ENCODE data around the gene GFI1B. TPM values are rescaled to one million over a fixed set of nuclear protein-coding genes. Genes with fewer than 3 reads are reported as not detected.
A peak's percentile ranks its signal among the peaks of the same experiment; 100 is the strongest.

Gene GFI1B
- total RNA-seq, 1 donor: under 0.01 TPM

GRCh38 chr9:132969783-132970182, 8.7 kb upstream of the GFI1B start:
- DNase-seq (ENCODE audit: low read depth): no peak
- no peak for TF ChIP-seq CTCF (IDR thresholded peaks at IDR 0.05; ENCODE audit: insufficient read depth, low read depth, low read length)
- H3K4me3 ChIP-seq (ENCODE audit: low read depth, low read length): no peak overlapping the region

- TF ChIP-seq CTCF (IDR thresholded peaks at IDR 0.05; ENCODE audit: insufficient read depth, low read depth, low read length): no peak
- H3K4me3 ChIP-seq (ENCODE audit: low read depth, low read length): no peak overlapping the region
- DNase-seq (ENCODE audit: low read depth): no peak
Observed at GRCh38 chr9:132970324-132971062, 8.0 kb upstream of the GFI1B start.

- TF ChIP-seq CTCF (IDR thresholded peaks at IDR 0.05; ENCODE audit: insufficient read depth, low read depth, low read length): no peak
- no peak for DNase-seq (ENCODE audit: low read depth)
- no peak overlapping the region for H3K4me3 ChIP-seq (ENCODE audit: low read depth, low read length)
Observed at GRCh38 chr9:132973166-132973565, 5.3 kb upstream of the GFI1B start.

- peak; percentile 16 for DNase-seq (ENCODE audit: low read depth)
- no peak overlapping the region for H3K4me3 ChIP-seq (ENCODE audit: low read depth, low read length)
- no peak for TF ChIP-seq CTCF (IDR thresholded peaks at IDR 0.05; ENCODE audit: insufficient read depth, low read depth, low read length)
Observed at GRCh38 chr9:132973713-132974112, 4.8 kb upstream of the GFI1B start.

- TF ChIP-seq CTCF (IDR thresholded peaks at IDR 0.05; ENCODE audit: insufficient read depth, low read depth, low read length): no peak
- H3K4me3 ChIP-seq (ENCODE audit: low read depth, low read length): no peak overlapping the region
- DNase-seq (ENCODE audit: low read depth): no peak
Observed at GRCh38 chr9:132975961-132976360, 2.5 kb upstream of the GFI1B start.

- H3K4me3 ChIP-seq (ENCODE audit: low read depth, low read length): no peak overlapping the region
- no peak for DNase-seq (ENCODE audit: low read depth)
- TF ChIP-seq CTCF (IDR thresholded peaks at IDR 0.05; ENCODE audit: insufficient read depth, low read depth, low read length): no peak
Observed at GRCh38 chr9:132976571-132976970, 1.9 kb upstream of the GFI1B start.

GRCh38 chr9:132978112-132978450, 413 bp upstream of the GFI1B start:
- no peak for DNase-seq (ENCODE audit: low read depth)

More at GRCh38 chr9:132978112-132978450, 413 bp upstream of the GFI1B start:
- H3K4me3 ChIP-seq (ENCODE audit: low read depth, low read length): no peak overlapping the region
- TF ChIP-seq CTCF (IDR thresholded peaks at IDR 0.05; ENCODE audit: insufficient read depth, low read depth, low read length): no peak

Data from fibroblast of villous mesenchyme (primary cell).